Fibroblast of lung (primary cell): ENCODE data around the gene LARP4B.

Experiments
- CTCF ChIP-seq, 2 donors: IDR thresholded peaks in 1 of 2; conservative IDR thresholded peaks in 1 of 2; 1 replicate in 1 of 2; 2 replicates in 1 of 2; pipeline ENCODE4 v1.5.1; 2011 to 2012; ENCODE audit warnings: low read length in 2 of 2, control low read depth in 1 of 2, inconsistent platforms in 1 of 2, low read depth in 1 of 2, mild to moderate bottlenecking in 1 of 2
- EZH2 ChIP-seq: IDR thresholded peaks from 2 replicates; pipeline ENCODE4 v1.5.1; 2012; ENCODE audit warnings: low read length, control low read depth, mild to moderate bottlenecking; ENCODE audit errors: missing control alignments

- TF ChIP-seq EZH2: no peak
- no peak for TF ChIP-seq CTCF (conservative IDR thresholded peaks at IDR 0.05 in 1 of 2, IDR thresholded peaks at IDR 0.05 in 1 of 2; ENCODE audit: low read depth in 1 of 2, low read length in 2 of 2)
Measured at GRCh38 chr10:776772-777171, 154.7 kb downstream of the LARP4B start.
